Activated CD4-positive, alpha-beta T cell treated with anti-CD3 and anti-CD28 coated beads, Interleukin-2, amount 50 U/mL, for 4 hours (primary cell): ENCODE measurements around the gene MYH10.

Experiments used
- DNase-seq, 2 experiments: peaks; one replicate each; pipeline ENCODE4 v3.0.0-alpha.2; 2020

Gene MYH10

GRCh38 chr17:8490256-8491023 lies 140.1 kb downstream of the MYH10 start:
- DNase-seq = no peak

GRCh38 chr17:8489841-8490240 lies 140.7 kb downstream of the MYH10 start:
- no peak for DNase-seq

GRCh38 chr17:8488901-8489300 lies 141.6 kb downstream of the MYH10 start:
- no peak for DNase-seq

- no peak for DNase-seq
Observed at GRCh38 chr17:8488491-8488890, 142.0 kb downstream of the MYH10 start.

- DNase-seq = no peak
Observed at GRCh38 chr17:8487743-8488142, 142.8 kb downstream of the MYH10 start.

- no peak for DNase-seq
Observed at GRCh38 chr17:8487130-8487645, 143.3 kb downstream of the MYH10 start.

GRCh38 chr17:8485491-8485890 lies 145.0 kb downstream of the MYH10 start:
- no peak for DNase-seq

- DNase-seq = no peak
Observed at GRCh38 chr17:8484465-8484864, 146.1 kb downstream of the MYH10 start.

- DNase-seq = no peak
Observed at GRCh38 chr17:8482546-8482945, 148.0 kb downstream of the MYH10 start.

GRCh38 chr17:8481703-8482102 lies 148.8 kb downstream of the MYH10 start:
- no peak for DNase-seq

- no peak for DNase-seq
Observed at GRCh38 chr17:8481089-8481488, 149.4 kb downstream of the MYH10 start.

- no peak for DNase-seq
Observed at GRCh38 chr17:8480011-8480976, 150.2 kb downstream of the MYH10 start.

GRCh38 chr17:8479431-8479947 lies 151.0 kb downstream of the MYH10 start:
- no peak for DNase-seq

GRCh38 chr17:8477715-8478441 lies 152.6 kb downstream of the MYH10 start:
- no peak for DNase-seq

- DNase-seq = no peak
Observed at GRCh38 chr17:8477171-8477570, 153.4 kb downstream of the MYH10 start.

- no peak for DNase-seq
Observed at GRCh38 chr17:8476741-8477140, 153.8 kb downstream of the MYH10 start.

- no peak for DNase-seq
Observed at GRCh38 chr17:8475781-8476180, 154.7 kb downstream of the MYH10 start.

GRCh38 chr17:8475227-8475626 lies 155.3 kb downstream of the MYH10 start:
- no peak for DNase-seq

- DNase-seq = no peak
Observed at GRCh38 chr17:8474826-8475225, 155.7 kb downstream of the MYH10 start.

GRCh38 chr17:8473451-8474192 lies 156.9 kb downstream of the MYH10 start:
- no peak for DNase-seq

- DNase-seq = no peak
Observed at GRCh38 chr17:8472663-8473062, 157.9 kb downstream of the MYH10 start.

GRCh38 chr17:8470447-8471047 lies 160.0 kb downstream of the MYH10 start:
- DNase-seq = no peak
